ENCODE data around the gene ARL8A. TPM values are rescaled to one million over a fixed set of nuclear protein-coding genes. Genes with fewer than 3 reads are reported as not detected.
A peak's percentile ranks its signal among the peaks of the same experiment; 100 is the strongest.

The ARL8A gene
- total RNA-seq, 1 donor: 28.5 TPM

DNA sequence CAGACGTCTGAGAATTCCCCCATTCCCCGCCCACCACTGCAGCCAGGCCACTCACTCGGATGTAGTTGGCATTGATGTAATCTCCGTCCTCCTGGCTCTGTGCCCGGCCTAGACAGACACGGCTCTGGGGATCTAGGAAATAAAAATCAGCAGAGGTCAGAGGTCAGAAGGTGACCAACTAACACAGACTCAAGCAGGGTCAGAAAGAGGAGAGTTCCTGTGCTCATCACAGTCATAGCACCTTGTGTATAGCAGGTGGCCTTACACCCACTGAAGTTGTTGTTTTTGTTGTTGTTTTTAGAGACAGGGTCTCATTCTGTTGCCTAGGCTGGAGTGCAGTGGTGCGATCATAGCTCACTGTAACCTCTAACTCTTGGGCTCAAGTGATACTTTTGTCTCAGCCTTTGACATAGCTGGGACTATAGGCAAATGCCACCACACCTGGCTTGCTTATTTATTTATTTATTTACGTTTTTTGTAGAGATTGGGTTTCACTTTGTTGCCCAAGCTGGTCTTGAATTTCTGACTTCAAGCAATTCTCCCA lies 11.0 kb upstream of the ARL8A start:
- TF ChIP-seq, protein P1, sequence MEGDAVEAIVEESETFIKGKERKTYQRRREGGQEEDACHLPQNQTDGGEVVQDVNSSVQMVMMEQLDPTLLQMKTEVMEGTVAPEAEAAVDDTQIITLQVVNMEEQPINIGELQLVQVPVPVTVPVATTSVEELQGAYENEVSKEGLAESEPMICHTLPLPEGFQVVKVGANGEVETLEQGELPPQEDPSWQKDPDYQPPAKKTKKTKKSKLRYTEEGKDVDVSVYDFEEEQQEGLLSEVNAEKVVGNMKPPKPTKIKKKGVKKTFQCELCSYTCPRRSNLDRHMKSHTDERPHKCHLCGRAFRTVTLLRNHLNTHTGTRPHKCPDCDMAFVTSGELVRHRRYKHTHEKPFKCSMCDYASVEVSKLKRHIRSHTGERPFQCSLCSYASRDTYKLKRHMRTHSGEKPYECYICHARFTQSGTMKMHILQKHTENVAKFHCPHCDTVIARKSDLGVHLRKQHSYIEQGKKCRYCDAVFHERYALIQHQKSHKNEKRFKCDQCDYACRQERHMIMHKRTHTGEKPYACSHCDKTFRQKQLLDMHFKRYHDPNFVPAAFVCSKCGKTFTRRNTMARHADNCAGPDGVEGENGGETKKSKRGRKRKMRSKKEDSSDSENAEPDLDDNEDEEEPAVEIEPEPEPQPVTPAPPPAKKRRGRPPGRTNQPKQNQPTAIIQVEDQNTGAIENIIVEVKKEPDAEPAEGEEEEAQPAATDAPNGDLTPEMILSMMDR (IDR thresholded peaks at IDR 0.05; ENCODE audit: insufficient read depth, low read depth, low read length): no peak
- no peak overlapping the region for H3K4me3 ChIP-seq (ENCODE audit: low read depth, low read length)
- DNase-seq (ENCODE audit: low read depth): peak; percentile 24

DNA sequence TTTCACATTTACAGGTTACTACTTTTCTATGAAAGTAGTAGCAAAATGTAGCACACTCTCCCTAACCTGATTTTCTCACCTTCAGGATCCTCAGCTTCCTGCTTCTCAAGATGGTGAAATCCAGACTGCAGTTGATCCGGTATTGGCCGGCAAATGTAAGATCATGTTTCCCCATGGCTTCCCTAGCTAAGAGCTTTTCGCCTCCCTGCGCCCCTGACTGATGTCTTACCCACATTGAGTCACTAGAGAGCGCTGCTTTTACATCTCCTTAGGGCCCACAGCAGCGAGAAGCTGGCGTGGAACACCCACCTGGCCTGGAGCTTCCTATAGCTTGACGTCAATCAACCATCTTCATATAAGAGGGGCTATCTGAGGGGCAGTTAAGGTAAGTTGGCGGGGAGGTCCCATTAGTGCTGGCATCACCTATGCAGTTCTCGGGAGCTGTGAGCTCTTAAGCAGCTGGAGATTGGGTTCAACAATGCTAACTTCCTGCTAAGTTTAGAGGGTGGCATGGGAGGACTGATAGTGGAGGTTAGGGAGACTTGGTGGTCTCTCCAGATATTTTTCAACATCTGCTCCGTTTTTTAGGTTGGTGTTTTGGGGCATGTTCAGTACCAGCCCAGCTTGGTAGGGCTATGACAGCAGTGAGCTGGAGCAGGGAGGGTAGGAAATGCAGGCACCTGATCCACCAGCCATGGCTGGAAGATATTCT lies 10.4 kb upstream of the ARL8A start:
- no peak overlapping the region for H3K4me3 ChIP-seq (ENCODE audit: low read depth, low read length)
- TF ChIP-seq, protein P1 (IDR thresholded peaks at IDR 0.05; ENCODE audit: insufficient read depth, low read depth, low read length): peak; percentile 63
- peak; percentile 80 for DNase-seq (ENCODE audit: low read depth)

DNA sequence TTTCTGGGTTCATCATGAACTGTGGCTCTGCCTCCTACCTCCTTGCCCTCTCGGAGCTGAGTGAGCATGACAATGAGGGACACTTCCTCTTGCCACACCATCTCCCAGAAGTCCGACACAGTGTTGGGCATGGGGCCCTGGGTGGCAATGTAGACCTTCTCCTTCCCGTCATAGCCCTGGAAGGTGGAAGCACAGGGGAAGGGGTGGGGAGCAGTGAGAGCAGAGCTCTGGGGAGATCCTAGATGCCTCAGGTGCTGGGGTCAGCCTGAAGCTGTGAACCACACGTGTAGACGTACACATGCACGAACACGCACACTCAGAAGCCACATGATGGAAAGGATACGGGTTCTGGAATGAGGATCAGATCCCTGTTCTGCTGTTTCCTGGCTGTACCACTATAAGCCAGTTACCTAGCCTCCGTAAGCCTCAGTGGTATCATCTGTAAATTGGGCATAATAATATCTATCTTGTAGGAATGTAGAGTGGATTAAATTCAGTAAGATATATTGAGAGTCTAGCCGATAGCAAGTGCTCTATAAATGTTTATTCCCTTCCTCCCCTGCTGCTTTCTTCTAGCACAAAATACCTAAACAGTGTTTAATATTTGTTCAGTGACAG lies 9.7 kb upstream of the ARL8A start:
- no peak for DNase-seq (ENCODE audit: low read depth)
- TF ChIP-seq, protein P1 (IDR thresholded peaks at IDR 0.05; ENCODE audit: insufficient read depth, low read depth, low read length): no peak
- H3K4me3 ChIP-seq (ENCODE audit: low read depth, low read length): no peak overlapping the region

DNA sequence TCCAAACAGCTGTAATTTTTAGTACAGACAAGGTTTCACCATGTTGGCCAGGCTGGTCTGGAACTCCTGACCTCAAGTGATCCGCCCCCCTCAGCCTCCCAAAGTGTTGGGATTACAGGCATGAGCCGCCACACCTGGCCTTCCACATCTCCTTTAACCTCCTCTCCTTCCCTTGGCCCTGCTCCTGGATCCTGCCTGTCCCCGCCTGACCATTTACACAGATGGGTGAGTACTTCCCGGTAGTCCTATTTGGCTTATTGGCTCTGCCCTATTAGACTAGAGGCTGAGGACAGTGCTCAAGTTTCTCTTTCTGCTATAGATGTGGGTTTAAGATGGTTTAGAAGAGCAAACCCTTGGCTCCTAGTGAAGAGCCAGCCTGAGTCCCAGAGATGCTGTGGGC lies 8.7 kb upstream of the ARL8A start:
- no peak overlapping the region for H3K4me3 ChIP-seq (ENCODE audit: low read depth, low read length)
- no peak for DNase-seq (ENCODE audit: low read depth)
- TF ChIP-seq, protein P1 (IDR thresholded peaks at IDR 0.05; ENCODE audit: insufficient read depth, low read depth, low read length): no peak

DNA sequence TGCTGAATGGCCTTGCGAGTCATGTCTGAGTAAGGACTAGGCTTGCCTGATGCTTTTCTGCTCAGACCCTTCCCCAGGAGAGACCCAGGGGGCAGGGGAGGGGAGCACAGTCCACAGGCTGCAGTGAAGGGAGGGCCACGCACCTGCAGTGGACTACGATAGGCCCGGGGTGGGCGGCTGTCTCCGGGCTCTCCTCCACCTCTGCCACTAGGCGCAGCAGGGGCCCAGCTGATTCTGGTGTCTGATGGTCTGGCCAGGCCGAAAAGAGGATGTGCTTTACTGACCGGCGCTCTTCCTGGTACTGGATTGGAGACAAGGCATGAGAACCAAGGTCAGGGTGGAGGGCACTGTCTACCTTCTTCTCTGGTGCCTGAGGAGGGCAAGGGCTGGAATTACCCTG lies 7.9 kb upstream of the ARL8A start:
- no peak for DNase-seq (ENCODE audit: low read depth)
- TF ChIP-seq, protein P1 (IDR thresholded peaks at IDR 0.05; ENCODE audit: insufficient read depth, low read depth, low read length): no peak

DNA sequence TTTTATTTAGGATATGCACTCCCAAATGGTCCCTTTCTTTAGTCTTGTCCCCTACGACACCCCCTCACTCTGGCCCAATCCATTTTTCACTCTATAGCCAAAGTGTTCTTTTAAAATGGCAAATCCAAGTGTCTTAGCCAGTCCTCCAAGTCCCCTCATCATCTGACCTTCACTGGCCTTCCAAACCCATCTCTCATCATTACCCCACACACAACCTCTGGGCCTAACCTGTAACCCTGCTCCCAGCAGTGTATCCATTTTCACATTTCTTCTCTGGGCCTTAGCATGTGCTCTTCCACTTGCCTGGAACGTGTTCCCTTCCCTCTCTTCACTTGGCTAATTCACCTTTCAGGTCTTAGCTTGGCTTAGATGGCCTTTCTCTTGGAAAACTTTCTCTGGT lies 6.5 kb upstream of the ARL8A start:
- DNase-seq (ENCODE audit: low read depth): no peak

More for the DNA sequence above, 7.9 kb upstream of the ARL8A start:
- no peak overlapping the region for H3K4me3 ChIP-seq (ENCODE audit: low read depth, low read length)

More for the DNA sequence above, 6.5 kb upstream of the ARL8A start:
- no peak overlapping the region for H3K4me3 ChIP-seq (ENCODE audit: low read depth, low read length)
- TF ChIP-seq, protein P1 (IDR thresholded peaks at IDR 0.05; ENCODE audit: insufficient read depth, low read depth, low read length): no peak
